GM18870 (cell line): Measurements from ENCODE around the gene PSMB5.

Experiments used
- ATAC-seq: cut with Tn5 transposase; IDR thresholded peaks from one replicate; pipeline ENCODE4 v1.9.1; 2021; ENCODE audit warnings: moderate library complexity; ENCODE audit not compliant: unreplicated experiment

Gene PSMB5

GRCh38 chr14:23060536-23061260 is 26.0 kb upstream of the PSMB5 start:
- no peak for ATAC-seq

DNA sequence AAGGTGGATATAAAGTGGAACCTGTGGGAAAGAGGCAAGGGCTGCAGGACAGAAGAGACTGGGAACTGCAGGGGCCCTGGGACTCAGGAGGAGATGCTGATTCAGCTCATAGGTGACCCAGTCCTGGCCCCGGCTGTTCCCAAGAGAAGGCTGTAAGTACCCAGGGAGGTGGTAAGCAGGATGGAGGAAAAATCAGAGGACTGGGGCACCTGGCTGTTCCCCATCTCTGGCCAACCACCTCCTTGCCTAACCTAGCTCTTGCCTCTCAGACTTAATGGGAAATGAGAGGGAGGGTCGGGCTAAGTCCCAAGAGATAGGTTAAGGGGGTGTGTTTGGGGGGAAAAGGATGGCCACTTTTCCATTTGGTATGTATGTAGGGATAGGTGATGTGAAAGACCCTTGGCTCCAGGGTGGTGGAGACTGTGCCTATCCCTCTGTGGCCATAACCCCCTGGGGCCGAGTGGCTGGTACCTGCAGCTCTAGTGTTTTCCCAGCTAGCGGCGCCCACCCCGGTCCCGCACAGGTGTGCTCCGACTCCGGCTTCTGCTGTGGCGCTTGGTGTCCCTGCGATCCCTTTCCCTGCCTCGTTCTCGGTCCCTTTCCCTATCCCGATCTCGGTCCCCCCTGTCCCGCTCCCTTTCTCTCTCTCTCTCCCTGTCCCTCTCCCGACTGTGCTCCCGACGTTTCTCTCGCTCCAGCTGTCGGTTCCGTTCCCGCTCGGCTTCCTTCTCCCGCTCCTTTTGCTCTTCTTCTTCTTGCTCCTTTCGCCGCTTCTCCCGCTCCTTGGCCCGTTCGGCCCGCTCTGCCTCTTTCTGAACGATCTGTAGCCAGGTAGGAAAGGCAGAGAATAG is 24.2 kb upstream of the PSMB5 start:
- no peak for ATAC-seq

DNA sequence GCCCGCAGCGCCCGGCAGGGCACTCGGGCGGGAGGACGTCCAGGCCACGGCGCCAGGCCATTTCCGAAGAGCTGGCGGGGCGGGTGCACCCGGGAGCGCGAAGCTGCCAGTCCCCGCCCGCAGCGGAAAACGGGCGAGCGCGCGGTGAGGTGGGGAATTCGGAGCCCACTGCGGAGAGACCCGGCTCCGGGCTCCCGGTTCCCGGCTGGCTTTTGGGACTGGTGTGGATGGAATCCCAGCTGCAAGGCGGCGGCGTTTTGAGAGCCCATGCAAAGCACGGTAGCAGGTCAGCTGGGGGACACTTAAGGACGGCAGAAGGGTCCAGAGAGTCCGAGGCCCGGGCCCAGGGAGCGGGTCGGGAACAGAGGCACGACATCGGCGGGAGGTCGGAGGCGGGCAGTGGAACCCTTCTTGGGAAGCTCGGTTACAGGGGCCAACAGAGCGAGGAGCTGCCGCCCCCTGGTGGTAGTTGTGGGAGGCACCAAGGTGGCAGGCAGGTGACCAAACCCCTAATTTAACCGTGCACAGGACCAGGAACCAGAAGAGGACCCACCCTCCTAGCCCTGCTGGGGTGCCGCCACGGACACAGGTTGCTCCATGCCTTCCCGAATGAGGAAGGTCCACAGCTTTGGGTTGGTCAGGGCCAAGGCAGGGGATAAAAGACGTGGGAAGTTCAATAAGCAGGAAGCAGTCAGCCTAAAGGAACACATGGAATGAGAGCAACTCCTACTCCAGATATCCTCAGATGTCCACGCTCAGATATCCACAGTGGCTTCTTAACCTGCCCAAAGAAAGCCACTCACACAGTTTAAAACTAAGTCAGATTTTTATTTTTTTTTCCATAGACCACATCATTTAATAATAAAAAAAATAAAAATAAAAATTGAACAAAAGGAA is 23.3 kb upstream of the PSMB5 start:
- no peak for ATAC-seq

DNA sequence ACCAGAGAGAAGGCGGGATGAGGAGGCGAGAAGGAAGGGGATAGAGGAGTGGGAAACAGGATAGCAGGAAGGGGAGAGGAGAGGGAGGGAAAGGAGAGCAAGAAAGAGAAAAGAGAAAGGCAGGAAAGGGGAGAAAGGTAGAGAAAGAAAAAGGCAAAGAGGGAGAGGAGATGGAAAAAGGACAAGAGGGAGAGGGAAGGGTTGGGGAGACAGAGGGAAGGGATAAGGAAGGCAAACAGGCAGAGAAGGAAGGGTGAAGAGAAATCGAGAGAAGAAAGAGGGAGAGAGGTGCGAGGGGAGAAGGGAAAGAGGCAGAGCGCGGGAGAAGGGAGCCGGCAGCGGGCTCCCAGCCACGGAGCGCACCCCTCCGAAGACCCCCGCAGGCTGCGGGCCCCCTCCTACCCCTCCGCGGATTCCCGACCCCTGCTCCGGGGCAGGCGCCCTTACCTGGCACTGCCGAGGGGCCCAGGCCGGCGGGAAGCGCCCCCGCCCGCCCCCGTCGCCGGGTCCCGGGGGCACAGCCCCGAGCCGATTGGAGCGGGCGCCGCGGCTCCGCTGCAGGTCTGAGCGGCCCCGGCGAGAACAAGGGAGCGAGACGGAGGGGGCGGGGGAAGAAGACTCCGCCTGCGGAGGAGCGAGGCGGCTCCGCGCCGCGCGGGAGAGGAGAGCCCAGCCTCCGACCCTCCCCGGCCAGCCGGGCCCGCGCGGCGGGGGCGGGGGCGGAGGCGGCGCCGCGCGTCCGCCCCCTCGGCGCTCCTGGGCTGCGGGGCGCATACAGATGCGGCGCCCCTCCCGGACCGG is 22.5 kb upstream of the PSMB5 start, which contains the start of gene CDH24:
Gene CDH24, minus strand, starts transcription at position 565 of the 801 bp plus-strand sequence. CDS start 1,787 bp downstream, outside the sequence.
- ATAC-seq, result no peak

DNA sequence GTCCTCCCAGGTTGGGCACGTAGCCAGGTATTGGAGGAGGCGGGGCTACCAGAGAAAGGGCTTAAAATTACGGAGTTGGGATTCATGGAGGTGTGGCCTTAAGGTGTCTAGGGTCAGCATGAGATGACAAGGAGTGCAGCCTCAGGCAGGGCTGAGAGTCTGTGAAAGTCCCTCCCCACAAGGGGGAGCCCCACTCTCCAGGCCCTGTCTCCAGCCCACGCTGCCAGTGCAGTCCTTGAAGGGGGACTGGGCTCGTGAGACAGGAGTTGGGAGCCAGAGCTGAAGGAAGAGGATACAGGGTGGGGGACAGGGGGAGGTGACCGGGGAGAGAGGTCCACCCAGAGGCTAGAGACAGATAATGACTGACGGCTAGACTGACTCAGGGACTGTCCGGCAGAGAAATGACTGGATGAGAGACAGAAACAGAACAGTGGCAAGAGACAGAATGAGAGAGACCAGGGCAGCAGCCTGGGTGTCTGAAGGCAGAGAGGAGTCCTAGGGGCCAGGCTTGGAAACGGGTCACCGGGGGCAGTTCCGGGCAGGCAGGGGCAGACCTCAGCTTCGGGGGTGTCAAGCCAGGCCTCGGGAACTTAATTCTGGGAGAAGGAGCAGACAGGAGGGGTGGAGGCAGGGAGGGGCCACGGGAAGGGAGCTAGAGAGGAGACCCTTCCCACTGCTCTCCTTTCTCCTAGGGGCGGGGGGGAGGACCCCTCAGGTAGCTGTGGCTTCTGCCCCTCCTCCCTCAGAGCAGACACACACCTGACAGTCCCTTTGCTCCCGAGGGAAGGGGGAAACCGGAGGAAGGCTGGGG is 21.6 kb upstream of the PSMB5 start:
- no peak for ATAC-seq

- ATAC-seq, result no peak
These were observed 21.0 kb upstream of the PSMB5 start for GRCh38 chr14:23055621-23056144.

GRCh38 chr14:23055147-23055550 is 20.4 kb upstream of the PSMB5 start:
- ATAC-seq, result no peak

GRCh38 chr14:23054000-23054811 is 19.5 kb upstream of the PSMB5 start:
- no peak for ATAC-seq

- no peak for ATAC-seq
These were observed 18.7 kb upstream of the PSMB5 start for GRCh38 chr14:23053426-23053825.

- no peak for ATAC-seq
These were observed 18.0 kb upstream of the PSMB5 start for GRCh38 chr14:23052671-23053070.

GRCh38 chr14:23052182-23052623 is 17.5 kb upstream of the PSMB5 start:
- no peak for ATAC-seq

DNA sequence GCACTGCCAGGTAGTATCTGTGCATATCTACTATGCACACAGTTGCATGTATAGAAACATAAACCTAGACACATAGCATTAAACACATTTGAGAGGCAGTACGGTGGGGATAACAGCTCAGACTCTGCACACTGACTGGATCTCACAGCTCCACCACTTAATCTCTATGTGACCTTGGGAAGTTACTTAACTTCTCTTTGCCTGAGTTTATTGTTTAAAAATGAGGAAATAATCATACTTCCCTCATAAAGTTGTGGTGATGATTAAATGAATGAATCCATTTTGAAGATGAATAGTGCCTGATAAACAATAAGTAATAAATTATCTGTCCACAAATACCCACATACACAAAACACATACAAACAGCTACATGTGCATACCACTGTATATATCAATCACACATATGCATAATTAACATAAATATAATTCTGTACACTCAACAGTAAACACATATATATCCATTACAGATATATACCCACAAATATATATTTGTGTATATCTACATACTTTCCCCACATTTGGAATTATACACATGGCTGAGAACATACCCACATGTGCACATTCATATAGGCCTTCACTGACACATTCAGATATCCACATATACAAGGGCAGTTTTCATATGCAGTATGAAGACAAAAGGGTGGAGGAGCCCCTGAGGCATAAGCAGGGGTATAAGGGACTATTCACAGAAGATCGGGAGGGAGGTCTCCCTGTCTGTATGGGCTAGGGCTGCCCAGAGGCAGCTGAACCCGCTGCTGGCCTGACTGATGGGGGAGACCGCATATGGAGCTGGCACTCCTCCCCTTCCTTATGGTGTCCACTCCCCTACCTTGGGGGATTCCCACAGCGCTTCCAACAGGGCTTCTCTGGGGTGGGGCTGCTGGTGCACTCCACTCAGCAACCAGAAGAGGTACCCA is 16.7 kb upstream of the PSMB5 start:
- ATAC-seq, result no peak

GRCh38 chr14:23049011-23049410 is 14.3 kb upstream of the PSMB5 start:
- no peak for ATAC-seq

DNA sequence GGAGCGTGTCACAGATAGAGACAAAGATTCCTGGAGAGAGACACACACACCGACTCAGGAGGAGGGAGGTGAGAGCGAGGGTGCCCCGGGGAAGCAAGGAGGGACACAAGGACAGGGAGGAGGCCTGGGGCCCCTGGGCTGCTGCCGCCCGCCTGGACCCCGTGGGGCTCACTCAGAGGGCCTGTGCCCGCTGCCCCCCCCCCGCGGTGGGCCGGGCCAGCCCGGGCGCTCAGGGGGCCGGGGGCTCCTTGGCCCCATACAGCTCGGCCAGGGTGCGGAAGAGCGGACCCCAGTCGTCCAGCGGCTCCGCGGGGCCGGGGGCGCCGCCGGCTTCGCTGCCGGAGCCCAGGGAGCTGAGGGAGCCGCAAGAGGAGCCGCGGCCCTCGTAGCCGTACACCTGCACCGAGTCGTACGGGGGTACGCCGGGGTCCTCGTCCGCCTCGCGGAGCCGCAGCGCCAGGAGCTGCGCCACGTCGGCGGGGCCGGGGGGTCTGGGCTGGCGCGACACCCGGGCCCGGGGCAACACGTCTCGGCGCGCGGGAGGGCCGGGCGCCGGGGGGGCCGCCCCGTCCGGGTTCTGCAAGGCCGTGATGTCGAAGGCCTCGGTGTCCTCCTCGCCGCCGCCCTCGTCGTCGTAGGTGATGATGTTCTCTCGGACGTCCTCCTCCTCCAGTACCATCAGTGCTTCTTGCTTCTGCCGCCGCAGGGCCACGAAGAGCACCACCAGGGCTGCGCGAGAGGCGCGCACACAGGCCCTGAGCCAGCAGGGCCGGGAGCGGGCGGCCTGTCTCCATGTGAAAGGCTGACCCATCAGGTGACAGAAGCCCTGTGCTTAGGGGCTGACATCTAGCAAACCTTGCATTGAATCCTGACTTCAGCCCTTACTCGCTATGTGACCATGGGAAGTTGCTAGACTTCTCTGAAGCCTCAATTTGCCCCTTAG is 13.3 kb upstream of the PSMB5 start:
- no peak for ATAC-seq

- no peak for ATAC-seq
These were observed 12.4 kb upstream of the PSMB5 start for GRCh38 chr14:23047034-23047634.
